Parathyroid adenoma (tissue), 2 donors: ENCODE results near the gene SLC2A6.

Source experiments
- H2AFZ ChIP-seq: fragments of 300-600 bp; sonication (generic); one replicate; pipeline ENCODE4 v1.7.0; 2017; ENCODE audit warnings: antibody characterized with exemption, mild to moderate bottlenecking
- H3K27ac ChIP-seq: fragments of 300-600 bp; sonication (generic); one replicate; pipeline ENCODE4 v1.7.0; 2017
- H3K27me3 ChIP-seq: fragments of 300-600 bp; sonication (generic); one replicate; pipeline ENCODE4 v1.7.0; 2017; ENCODE audit warnings: low read length; ENCODE audit not compliant: control insufficient read depth, insufficient read depth
- H3K36me3 ChIP-seq: fragments of 300-600 bp; sonication (generic); one replicate; pipeline ENCODE4 v1.7.0; 2017; ENCODE audit warnings: low read length; ENCODE audit not compliant: control insufficient read depth, insufficient read depth
- H3K4me1 ChIP-seq: fragments of 300-600 bp; sonication (generic); one replicate; pipeline ENCODE4 v1.7.0; 2017; ENCODE audit warnings: control low read depth
- H3K4me2 ChIP-seq: fragments of 300-600 bp; sonication (generic); one replicate; pipeline ENCODE4 v1.7.0; 2017; ENCODE audit warnings: low read length
- H3K4me3 ChIP-seq: fragments of 300-600 bp; sonication (generic); one replicate; pipeline ENCODE4 v1.7.0; 2017; ENCODE audit warnings: low read depth, low read length
- H3K79me2 ChIP-seq: fragments of 300-600 bp; sonication (generic); one replicate; pipeline ENCODE4 v1.7.0; 2017; ENCODE audit warnings: control low read depth
- H3K9ac ChIP-seq: fragments of 300-600 bp; sonication (generic); one replicate; pipeline ENCODE4 v1.7.0; 2017; ENCODE audit warnings: mild to moderate bottlenecking
- H3K9me3 ChIP-seq: fragments of 300-600 bp; sonication (generic); one replicate; pipeline ENCODE4 v1.7.0; 2017; ENCODE audit warnings: low read length; ENCODE audit not compliant: control insufficient read depth
- CTCF ChIP-seq: fragments of 300-600 bp; sonication (generic); IDR thresholded peaks from one replicate; pipeline ENCODE4 v1.7.0; 2017; ENCODE audit warnings: antibody characterized with exemption, mild to moderate bottlenecking
- donor health status: primary hyperparathyroidism.

SLC2A6 gene

DNA sequence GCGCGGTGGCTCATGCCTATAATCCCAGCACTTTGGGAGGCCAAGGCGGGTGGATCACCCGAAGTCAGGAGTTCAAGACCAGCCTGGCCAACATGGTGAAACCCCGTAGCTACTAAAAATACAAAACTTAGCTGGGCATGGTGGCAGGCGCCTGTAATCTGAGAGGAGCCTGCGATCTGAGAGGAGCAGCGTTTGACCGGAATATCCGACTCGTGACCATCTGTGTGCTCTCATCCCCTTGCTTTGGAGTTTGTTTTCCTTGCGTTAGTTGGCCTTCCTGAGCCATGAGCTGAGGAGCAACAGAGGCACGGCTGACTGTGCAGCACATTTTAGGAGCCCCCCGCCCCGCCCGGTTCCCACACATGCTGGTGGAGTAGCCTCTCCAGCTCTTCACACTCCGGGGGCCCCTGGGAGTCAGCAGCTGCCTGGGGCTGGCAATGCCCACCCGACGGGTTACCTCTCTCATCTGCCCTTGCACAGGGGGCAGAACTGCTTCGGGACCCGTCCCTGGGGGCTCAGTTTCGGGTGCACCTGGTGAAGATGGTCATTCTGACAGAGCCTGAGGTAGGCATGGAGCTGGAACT lies 53.8 kb downstream of the SLC2A6 start:
- H3K9me3 ChIP-seq = no peaks in the 10 kb centered on the region
- no peak overlapping the region for H3K4me2 ChIP-seq
- H3K79me2 ChIP-seq = no peaks in the 10 kb centered on the region
- no peak overlapping the region for H3K4me3 ChIP-seq
- no peak for TF ChIP-seq CTCF
- H3K27ac ChIP-seq = no peak overlapping the region
- no peak overlapping the region for H3K9ac ChIP-seq
- H3K36me3 ChIP-seq = no peaks in the 10 kb centered on the region
- no peak overlapping the region for H2AFZ ChIP-seq
- H3K4me1 ChIP-seq = no peaks in the 10 kb centered on the region
- H3K27me3 ChIP-seq = no peaks in the 10 kb centered on the region

DNA sequence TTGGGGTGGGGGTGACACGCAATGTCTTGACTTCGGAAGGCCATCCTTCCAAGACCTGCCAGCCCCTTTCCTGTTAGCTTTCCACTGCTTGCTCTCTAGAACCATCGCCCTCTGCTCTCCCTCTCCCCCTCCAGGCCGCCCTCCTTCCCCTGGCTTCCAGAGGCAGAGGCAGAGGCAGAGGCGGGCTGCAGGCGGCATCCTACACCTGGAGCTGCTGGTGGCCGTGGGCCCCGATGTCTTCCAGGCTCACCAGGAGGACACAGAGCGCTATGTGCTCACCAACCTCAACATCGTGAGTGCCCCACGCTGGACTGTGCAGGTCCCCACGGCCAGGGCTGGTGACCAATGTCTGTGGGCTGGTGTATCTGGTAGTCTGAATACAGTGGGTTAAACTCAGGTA lies 54.7 kb downstream of the SLC2A6 start:
- Histone ChIP-seq H3K4me3 (no peak overlapping the region), H3K4me1 (no peaks in the 10 kb centered on the region), H3K4me2 (no peak overlapping the region), H3K36me3 (no peaks in the 10 kb centered on the region), H3K27me3 (no peaks in the 10 kb centered on the region), H2AFZ (no peak overlapping the region), H3K27ac (no peak overlapping the region), H3K79me2 (no peaks in the 10 kb centered on the region), H3K9me3 (no peaks in the 10 kb centered on the region), H3K9ac (no peak overlapping the region)
- no peak for TF ChIP-seq CTCF

GRCh38 chr9:133423216-133423615 lies 55.7 kb downstream of the SLC2A6 start:
- H3K4me3 ChIP-seq = no peak overlapping the region
- H3K27ac ChIP-seq = no peak overlapping the region
- no peak overlapping the region for H3K4me2 ChIP-seq
- H3K4me1 ChIP-seq = no peaks in the 10 kb centered on the region
- no peaks in the 10 kb centered on the region for H3K79me2 ChIP-seq
- no peak overlapping the region for H3K9ac ChIP-seq
- H2AFZ ChIP-seq = no peak overlapping the region
- H3K36me3 ChIP-seq = no peaks in the 10 kb centered on the region
- no peaks in the 10 kb centered on the region for H3K27me3 ChIP-seq
- H3K9me3 ChIP-seq = no peaks in the 10 kb centered on the region
- TF ChIP-seq CTCF = no peak

DNA sequence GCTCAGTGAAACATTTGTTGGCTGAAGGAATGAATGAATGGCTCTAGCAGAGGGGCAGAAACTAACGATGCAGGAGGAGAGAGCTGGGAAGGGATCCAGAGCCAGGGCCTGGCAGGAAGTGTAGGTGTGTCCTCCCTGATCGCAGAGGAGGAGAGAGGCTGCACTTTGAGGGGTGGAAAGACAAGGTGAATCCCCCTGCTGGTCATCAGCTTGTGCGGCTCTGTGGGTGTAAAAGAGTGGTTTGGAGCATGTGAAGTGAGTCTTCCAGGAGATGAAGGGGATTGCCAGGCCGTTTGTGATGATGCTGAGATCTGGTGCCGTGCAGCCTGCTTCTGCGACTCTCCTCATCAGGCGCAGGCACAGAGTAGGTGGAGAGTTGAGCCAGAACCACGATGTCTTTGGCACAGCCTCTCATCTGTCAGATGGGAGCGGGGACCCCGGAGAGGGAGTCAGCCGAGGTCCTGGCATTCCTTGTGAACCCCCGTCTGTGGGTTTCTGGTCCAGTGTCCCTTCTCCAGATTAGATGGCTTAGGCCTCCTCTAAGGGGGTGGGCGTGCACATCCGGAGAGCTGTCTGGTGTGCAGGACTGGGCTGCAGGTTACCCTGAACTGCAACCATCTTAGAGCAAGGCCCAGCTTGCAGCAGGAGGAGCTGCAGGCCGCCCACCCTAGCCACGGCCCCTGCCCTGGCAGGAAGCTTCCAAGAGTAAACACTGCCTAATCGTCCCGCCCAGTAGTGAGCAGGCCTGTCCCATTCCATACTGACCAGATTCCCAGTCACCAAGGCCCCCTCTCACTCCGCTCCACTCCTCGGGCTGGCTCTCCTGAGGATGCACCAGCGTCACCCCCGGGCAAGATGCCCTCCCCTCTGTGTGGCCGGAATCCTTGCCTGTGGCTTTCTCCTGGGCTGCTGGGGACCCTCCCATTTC lies 57.0 kb downstream of the SLC2A6 start, which contains the start of gene ADAMTS13:
ADAMTS13 (plus strand) TSS at position 753 of the 928 bp plus-strand sequence; CDS start at position 830, 77 bp downstream.
- Histone ChIP-seq H3K27me3 (no peaks in the 10 kb centered on the region), H3K9me3 (no peaks in the 10 kb centered on the region), H3K27ac (no peak within 1 kb of the TSS), H3K4me2 (no peak within 1 kb of the TSS), H3K36me3 (no peaks in the 10 kb centered on the region), H2AFZ (no peak within 1 kb of the TSS), H3K79me2 (no peaks in the 10 kb centered on the region), H3K9ac (no peak within 1 kb of the TSS), H3K4me3 (no peak within 1 kb of the TSS), H3K4me1 (no peaks in the 10 kb centered on the region)
- TF ChIP-seq CTCF = no peak
